GM12875 (cell line): ENCODE measurements around the gene TRIM44.
"Not testable (repeated sequence)": the region's sequence is repeated elsewhere in the genome, so short reads cannot be mapped to it uniquely, and the experiment has no call there.

Experiments
- H3K4me3 ChIP-seq: one replicate; pipeline ENCODE4 v1.5.1; 2011; ENCODE audit warnings: low read depth, low read length, control low read depth
- CTCF ChIP-seq: IDR thresholded peaks from 2 replicates; pipeline ENCODE4 v1.5.1; 2011; ENCODE audit warnings: low read depth, mild to moderate bottlenecking, control low read depth, inconsistent platforms, low read length, moderate library complexity, borderline replicate concordance; ENCODE audit not compliant: insufficient read depth

TRIM44 gene

GRCh38 chr11:35856756-35857155, 194.2 kb downstream of the TRIM44 start:
- no peak overlapping the region for H3K4me3 ChIP-seq
- TF ChIP-seq CTCF = no peak

- no peak for TF ChIP-seq CTCF
- no peak overlapping the region for H3K4me3 ChIP-seq
These were observed 195.3 kb downstream of the TRIM44 start for GRCh38 chr11:35857922-35858321.

- TF ChIP-seq CTCF = no peak
- H3K4me3 ChIP-seq = no peak overlapping the region
These were observed 196.7 kb downstream of the TRIM44 start for GRCh38 chr11:35859301-35859700.

GRCh38 chr11:35860194-35860593, 197.6 kb downstream of the TRIM44 start:
- H3K4me3 ChIP-seq = not testable (repeated sequence)

- no peak for TF ChIP-seq CTCF
- H3K4me3 ChIP-seq = no peak overlapping the region
These were observed 198.6 kb downstream of the TRIM44 start for GRCh38 chr11:35861191-35861590.

- H3K4me3 ChIP-seq = no peak overlapping the region
- TF ChIP-seq CTCF = no peak
These were observed 200.1 kb downstream of the TRIM44 start for GRCh38 chr11:35862666-35863065.

GRCh38 chr11:35864131-35864530, 201.6 kb downstream of the TRIM44 start:
- H3K4me3 ChIP-seq = no peak overlapping the region
- TF ChIP-seq CTCF = no peak

- no peak overlapping the region for H3K4me3 ChIP-seq
These were observed 204.0 kb downstream of the TRIM44 start for GRCh38 chr11:35866601-35867000.

More at GRCh38 chr11:35866601-35867000, 204.0 kb downstream of the TRIM44 start:
- TF ChIP-seq CTCF = no peak
